Mesendoderm (in vitro differentiated cells): ENCODE measurements around the gene HS6ST1. TPM values are rescaled to one million over a fixed set of nuclear protein-coding genes. Genes with fewer than 3 reads are reported as not detected.

Experiments
- DNase-seq: peaks from one replicate; pipeline ENCODE4 v3.0.0; 2013
- H2AK5ac ChIP-seq: 2 replicates; pipeline ENCODE4 v1.6.1; 2013; ENCODE audit warnings: low read length, inconsistent platforms
- H2BK120ac ChIP-seq: 2 replicates; pipeline ENCODE4 v1.6.1; 2013; ENCODE audit warnings: low read depth, mild to moderate bottlenecking, low read length, moderate library complexity, mixed read lengths
- H2BK15ac ChIP-seq: replicated peaks from 2 replicates; pipeline ENCODE4 v1.6.1; 2013; ENCODE audit warnings: low read depth, mild to moderate bottlenecking, moderate library complexity
- H2BK5ac ChIP-seq: 2 replicates; pipeline ENCODE4 v1.6.1; 2013; ENCODE audit warnings: low read length, inconsistent platforms
- H3K18ac ChIP-seq: 2 replicates; pipeline ENCODE4 v1.6.1; 2013; ENCODE audit warnings: mild to moderate bottlenecking, low read length, mixed read lengths
- H3K23ac ChIP-seq: one replicate; pipeline ENCODE4 v1.6.1; 2013; ENCODE audit warnings: low read length
- H3K27ac ChIP-seq: 2 replicates; pipeline ENCODE4 v1.5.1; 2013; ENCODE audit warnings: low read depth, mild to moderate bottlenecking, inconsistent platforms, low read length, moderate library complexity
- H3K27me3 ChIP-seq: 2 replicates; pipeline ENCODE4 v1.6.1; 2013; ENCODE audit warnings: low read length, control low read depth, mild to moderate bottlenecking, inconsistent platforms; ENCODE audit not compliant: insufficient read depth, poor library complexity
- H3K36me3 ChIP-seq: 2 replicates; pipeline ENCODE4 v1.6.1; 2013; ENCODE audit warnings: low read length, inconsistent platforms; ENCODE audit not compliant: control insufficient read depth, insufficient read depth
- H3K4ac ChIP-seq: one replicate; pipeline ENCODE4 v1.6.1; 2013; ENCODE audit warnings: low read depth, mild to moderate bottlenecking, low read length, moderate library complexity
- H3K4me1 ChIP-seq: 2 replicates; pipeline ENCODE4 v1.6.1; 2013; ENCODE audit warnings: low read depth, low read length, inconsistent platforms; ENCODE audit not compliant: control insufficient read depth
- H3K4me2 ChIP-seq: 2 replicates; pipeline ENCODE4 v1.6.1; 2013; ENCODE audit warnings: low read length
- H3K4me3 ChIP-seq: 2 replicates; pipeline ENCODE4 v1.5.1; 2013; ENCODE audit warnings: mild to moderate bottlenecking, low read length
- H3K56ac ChIP-seq: one replicate; pipeline ENCODE4 v1.6.1; 2013; ENCODE audit warnings: low read length
- H3K79me1 ChIP-seq: 2 replicates; pipeline ENCODE4 v1.6.1; 2013; ENCODE audit warnings: low read length, inconsistent platforms
- H3K79me2 ChIP-seq: 2 replicates; pipeline ENCODE4 v1.6.1; 2013; ENCODE audit warnings: mild to moderate bottlenecking, low read length; ENCODE audit not compliant: control insufficient read depth, insufficient read depth
- H3K9ac ChIP-seq: 2 replicates; pipeline ENCODE4 v1.6.1; 2013; ENCODE audit warnings: low read length, inconsistent platforms
- H4K5ac ChIP-seq: one replicate; pipeline ENCODE4 v1.6.1; 2013; ENCODE audit warnings: low read length
- H4K8ac ChIP-seq: one replicate; pipeline ENCODE4 v1.6.1; 2013; ENCODE audit warnings: low read depth, mild to moderate bottlenecking, control low read depth, low read length, moderate library complexity
- WGBS: extraction: QIAGEN DNeasy Blood & Tissue Kit; methylation state at CpG from one replicate; pipeline ENCODE4 v1.1.7; 2013; ENCODE audit warnings: low lambda C conversion rate, missing lambda C conversion rate; ENCODE audit not compliant: insufficient coverage; ENCODE audit errors: extremely low coverage; 5-methylcytosine and 5-hydroxymethylcytosine counted together
- polyA plus RNA-seq, 2 experiments: library from polyadenylated mRNA; stranded (reverse); fragments of 200-250 nt; gene quantifications; one replicate each; pipeline ENCODE4 v1.2.3, GENCODE V29; 2013

Gene HS6ST1, protein sequence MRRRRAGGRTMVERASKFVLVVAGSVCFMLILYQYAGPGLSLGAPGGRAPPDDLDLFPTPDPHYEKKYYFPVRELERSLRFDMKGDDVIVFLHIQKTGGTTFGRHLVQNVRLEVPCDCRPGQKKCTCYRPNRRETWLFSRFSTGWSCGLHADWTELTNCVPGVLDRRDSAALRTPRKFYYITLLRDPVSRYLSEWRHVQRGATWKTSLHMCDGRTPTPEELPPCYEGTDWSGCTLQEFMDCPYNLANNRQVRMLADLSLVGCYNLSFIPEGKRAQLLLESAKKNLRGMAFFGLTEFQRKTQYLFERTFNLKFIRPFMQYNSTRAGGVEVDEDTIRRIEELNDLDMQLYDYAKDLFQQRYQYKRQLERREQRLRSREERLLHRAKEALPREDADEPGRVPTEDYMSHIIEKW
- 29.4 TPM for polyA plus RNA-seq (2013, experiment 1 of 2)
- polyA plus RNA-seq (2013, experiment 2 of 2) = 29.5 TPM

GRCh38 chr2:128318776-128319464, at the start of gene HS6ST1:
TSS of gene HS6ST1 (minus strand) at chr2:128318868. CDS start at chr2:128318563, 305 bp downstream.
- Histone ChIP-seq H3K9ac (peak within 1 kb of the TSS; percentile 89), H2BK5ac (peak within 1 kb of the TSS; percentile 37), H3K4me3 (peak within 1 kb of the TSS; percentile 50), H3K23ac (peak within 1 kb of the TSS; percentile 96), H2BK120ac (no peak within 1 kb of the TSS), H2BK15ac (no peak within 1 kb of the TSS), H2AK5ac (no peak within 1 kb of the TSS), H3K36me3 (peaks cover 2% of the 10 kb centered on the region), H3K79me2 (peaks cover 39% of the 10 kb centered on the region), H3K27ac (no peak within 1 kb of the TSS), H3K56ac (peak within 1 kb of the TSS; percentile 91), H4K8ac (no peak within 1 kb of the TSS), H3K4me2 (peak within 1 kb of the TSS; percentile 91), H3K27me3 (no peaks in the 10 kb centered on the region), H3K4me1 (peaks cover 8% of the 10 kb centered on the region), H3K79me1 (peaks cover 21% of the 10 kb centered on the region), H3K4ac (peak within 1 kb of the TSS; percentile 73), H4K5ac (no peak within 1 kb of the TSS), H3K18ac (peak within 1 kb of the TSS; percentile 75)
- no CpG with 5 or more reads among the region's 84 CpGs for WGBS
- DNase-seq = peak; percentile 89

- H3K4me1 ChIP-seq = peaks cover 5% of the 10 kb centered on the region
Measured at GRCh38 chr2:128367601-128368359, 49.1 kb upstream of the HS6ST1 start.

GRCh38 chr2:128366713-128367511, 48.2 kb upstream of the HS6ST1 start:
- Histone ChIP-seq H3K27me3 (no peaks in the 10 kb centered on the region), H3K9ac (no peak overlapping the region), H3K4me1 (peaks cover 11% of the 10 kb centered on the region), H2BK5ac (no peak overlapping the region), H4K8ac (no peak overlapping the region), H3K4me2 (no peak overlapping the region), H4K5ac (no peak overlapping the region), H3K23ac (peak overlapping the region; percentile 10), H3K27ac (no peak overlapping the region), H3K79me1 (no peaks in the 10 kb centered on the region), H2AK5ac (peak overlapping the region; percentile 22), H3K4me3 (no peak overlapping the region), H3K4ac (no peak overlapping the region), H3K18ac (no peak overlapping the region), H3K36me3 (no peaks in the 10 kb centered on the region), H2BK15ac (no peak overlapping the region), H3K56ac (no peak overlapping the region), H2BK120ac (no peak overlapping the region), H3K79me2 (no peaks in the 10 kb centered on the region)
- no CpG with 5 or more reads among the region's 10 CpGs for WGBS
- DNase-seq = no peak

More at GRCh38 chr2:128367601-128368359, 49.1 kb upstream of the HS6ST1 start:
- H3K27me3 ChIP-seq = no peaks in the 10 kb centered on the region
- no peaks in the 10 kb centered on the region for H3K79me2 ChIP-seq
- no peak overlapping the region for H2BK15ac ChIP-seq
- H3K4ac ChIP-seq = no peak overlapping the region
- WGBS = no CpG with 5 or more reads among the region's 23 CpGs
- DNase-seq = no peak
- no peak overlapping the region for H3K9ac ChIP-seq
- H3K27ac ChIP-seq = no peak overlapping the region
- H2BK5ac ChIP-seq = no peak overlapping the region
- H3K18ac ChIP-seq = no peak overlapping the region
- no peaks in the 10 kb centered on the region for H3K79me1 ChIP-seq
- H2AK5ac ChIP-seq = no peak overlapping the region
- no peak overlapping the region for H3K23ac ChIP-seq
- no peak overlapping the region for H3K56ac ChIP-seq
- no peaks in the 10 kb centered on the region for H3K36me3 ChIP-seq
- H4K5ac ChIP-seq = no peak overlapping the region
- no peak overlapping the region for H3K4me3 ChIP-seq
- H2BK120ac ChIP-seq = no peak overlapping the region
- H3K4me2 ChIP-seq = no peak overlapping the region
- no peak overlapping the region for H4K8ac ChIP-seq

GRCh38 chr2:128365217-128365905, 46.7 kb upstream of the HS6ST1 start:
- WGBS = no CpG with 5 or more reads among the region's 12 CpGs
- no peaks in the 10 kb centered on the region for H3K79me1 ChIP-seq
- no peak overlapping the region for H2BK5ac ChIP-seq
- no peak overlapping the region for H3K9ac ChIP-seq
- H3K4me3 ChIP-seq = no peak overlapping the region
- no peak for DNase-seq
- no peak overlapping the region for H3K4me2 ChIP-seq
- H3K4me1 ChIP-seq = peaks cover 11% of the 10 kb centered on the region
- H3K36me3 ChIP-seq = no peaks in the 10 kb centered on the region
- H3K27me3 ChIP-seq = no peaks in the 10 kb centered on the region
- H3K56ac ChIP-seq = peak overlapping the region; percentile 22
- H3K4ac ChIP-seq = no peak overlapping the region
- no peak overlapping the region for H3K23ac ChIP-seq
- no peak overlapping the region for H4K5ac ChIP-seq
- H3K27ac ChIP-seq = no peak overlapping the region
- no peaks in the 10 kb centered on the region for H3K79me2 ChIP-seq
- H2BK120ac ChIP-seq = no peak overlapping the region
- H4K8ac ChIP-seq = no peak overlapping the region
- no peak overlapping the region for H2AK5ac ChIP-seq
- H2BK15ac ChIP-seq = no peak overlapping the region
- H3K18ac ChIP-seq = no peak overlapping the region

- no peaks in the 10 kb centered on the region for H3K36me3 ChIP-seq
- WGBS = no CpG with 5 or more reads among the region's 8 CpGs
- H4K8ac ChIP-seq = no peak overlapping the region
- no peak overlapping the region for H2BK120ac ChIP-seq
- H3K56ac ChIP-seq = no peak overlapping the region
- H3K18ac ChIP-seq = peak overlapping the region; percentile 33
- no peak overlapping the region for H3K9ac ChIP-seq
- no peaks in the 10 kb centered on the region for H3K79me2 ChIP-seq
- no peak overlapping the region for H3K4me2 ChIP-seq
- H3K4me1 ChIP-seq = peaks cover 11% of the 10 kb centered on the region
- H2BK15ac ChIP-seq = no peak overlapping the region
- H3K23ac ChIP-seq = no peak overlapping the region
- H2BK5ac ChIP-seq = no peak overlapping the region
- H4K5ac ChIP-seq = no peak overlapping the region
- no peaks in the 10 kb centered on the region for H3K79me1 ChIP-seq
- no peaks in the 10 kb centered on the region for H3K27me3 ChIP-seq
- H3K4me3 ChIP-seq = no peak overlapping the region
- no peak for DNase-seq
- no peak overlapping the region for H3K27ac ChIP-seq
- no peak overlapping the region for H2AK5ac ChIP-seq
- peak overlapping the region; percentile 63 for H3K4ac ChIP-seq
Measured at GRCh38 chr2:128364441-128364911, 45.8 kb upstream of the HS6ST1 start.
